ENCODE results near the gene RAPGEF4. TPM values are rescaled to one million over a fixed set of nuclear protein-coding genes. Genes with fewer than 3 reads are reported as not detected.

The RAPGEF4 gene
- total and polyA plus RNA-seq, 9 of the 15 experiments (the other 6 are each of a cell fraction or from before 2014, with no cell fraction given), result 0.04 to 0.33 (median 0.13) TPM; not detected in 6

DNA sequence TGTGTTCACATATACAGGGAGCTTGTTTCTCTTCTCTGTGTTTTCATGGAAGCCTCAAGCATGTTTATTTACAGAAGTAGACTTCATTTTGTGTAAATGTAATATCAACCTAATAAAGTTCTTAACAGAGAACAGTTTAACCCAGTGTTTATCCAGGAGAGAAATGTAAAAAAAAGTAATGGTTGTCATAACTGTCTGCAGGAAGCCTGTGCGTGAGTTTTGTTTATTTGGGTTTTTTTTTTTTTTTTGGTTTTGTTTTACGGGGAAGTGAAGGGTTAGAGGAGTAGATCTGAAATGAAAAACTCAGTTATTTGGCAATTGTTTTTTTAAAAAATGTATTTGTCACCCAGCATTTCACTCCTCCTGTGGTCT lies 124.7 kb downstream of the RAPGEF4 start:
- no TSS peak for BruUV-seq (replicated peaks)
- Histone ChIP-seq H3K9me3 (replicated peaks; ENCODE audit: control insufficient read depth, insufficient read depth, low read depth, low read length) (no peaks in the 10 kb centered on the region), H3K9me1 (ENCODE audit: control insufficient read depth, insufficient read depth, low read length) (no peaks in the 10 kb centered on the region), H3K27me3 (ENCODE audit: control insufficient read depth in 2 of 2, insufficient read depth in 2 of 2, low read length in 2 of 2) (no peaks in the 10 kb centered on the region; a peak in 2 of 5 replicates), H4K20me1 (replicated peaks; ENCODE audit: control insufficient read depth, insufficient read depth, low read length) (no peaks in the 10 kb centered on the region), H3K4me2 (ENCODE audit: insufficient read depth, low read length) (no peak overlapping the region), H3K36me3 (ENCODE audit: control insufficient read depth, insufficient read depth, low read length) (no peaks in the 10 kb centered on the region), H3K4me1 (replicated peaks in 1 of 2; ENCODE audit: control insufficient read depth in 2 of 2, insufficient read depth in 2 of 2, low read length in 2 of 2) (no peaks in the 10 kb centered on the region), H3K27ac (ENCODE audit: extremely low read depth, low read depth, low read length) (no peak overlapping the region), H3K4me3 (no peak overlapping the region), H2AFZ (ENCODE audit: low read depth, low read length) (no peak overlapping the region), H3K9ac (ENCODE audit: insufficient read depth in 1 of 2, low read depth in 2 of 2, low read length in 2 of 2) (no peak overlapping the region), H3K79me2 (ENCODE audit: control insufficient read depth, insufficient read depth, low read length) (no peaks in the 10 kb centered on the region)
- POLR2A ChIA-PET, result no interaction called here
- FAIRE-seq (no peak), DNase-seq (ENCODE audit: extremely low read depth in 1 of 4, low spot score in 3 of 4) (no peak), ATAC-seq (no peak)
- TF ChIP-seq JUNB (CRISPR knock-in tag; conservative IDR thresholded peaks at IDR 0.05) (no peak), CBFB (CRISPR knock-in tag; IDR thresholded peaks at IDR 0.05) (no peak), PTRF (tag; IDR thresholded peaks at IDR 0.05) (no peak), ETV1 (tag; conservative IDR thresholded peaks at IDR 0.05; ENCODE audit: low read depth) (no peak), MCM3 (IDR thresholded peaks at IDR 0.05) (no peak), TEAD1 (CRISPR knock-in tag; IDR thresholded peaks at IDR 0.05) (no peak), PHF20 (IDR thresholded peaks at IDR 0.05; ENCODE audit: partially characterized antibody) (no peak), COPS2 (conservative IDR thresholded peaks at IDR 0.05) (no peak), CCAR2 (IDR thresholded peaks at IDR 0.05; ENCODE audit: low read depth, low read length) (no peak), U2AF1 (optimal IDR thresholded peaks at IDR 0.05; ENCODE audit: low read depth, low read length) (no peak)
- TF ChIP-seq, protein P1, sequence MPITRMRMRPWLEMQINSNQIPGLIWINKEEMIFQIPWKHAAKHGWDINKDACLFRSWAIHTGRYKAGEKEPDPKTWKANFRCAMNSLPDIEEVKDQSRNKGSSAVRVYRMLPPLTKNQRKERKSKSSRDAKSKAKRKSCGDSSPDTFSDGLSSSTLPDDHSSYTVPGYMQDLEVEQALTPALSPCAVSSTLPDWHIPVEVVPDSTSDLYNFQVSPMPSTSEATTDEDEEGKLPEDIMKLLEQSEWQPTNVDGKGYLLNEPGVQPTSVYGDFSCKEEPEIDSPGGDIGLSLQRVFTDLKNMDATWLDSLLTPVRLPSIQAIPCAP (CRISPR knock-in tag; IDR thresholded peaks at IDR 0.05; ENCODE audit: borderline replicate concordance), result no peak
- intact Hi-C loops (cut with micrococcal nuclease) (loop anchor here (5.0 kb wide), 1 partner anchor 1487 kb away; no protein-coding TSS in a partner anchor), in situ Hi-C loops (cut with MboI) (no loop called here)
- WGBS (ENCODE audit: insufficient coverage, low coverage, missing lambda C conversion rate), result 0% methylated on average over 2 of the region's 2 CpGs
- CTCF ChIA-PET (ENCODE audit: low intra/inter-chr PET ratio), result no interaction called here

All from K562 (cell line).